WTC11 (cell line): ENCODE results near the gene MLPH. TPM values are rescaled to one million over a fixed set of nuclear protein-coding genes. Genes with fewer than 3 reads are reported as not detected.

Experiments
- ATAC-seq: fragments of 200-7000 bp; cut with Tn5 transposase; 2 replicates; pipeline ENCODE4 v1.10.0; 2021; ENCODE audit warnings: mild to moderate bottlenecking, moderate library complexity
- CTCF ChIA-PET: fragments of 300-600 bp; sonication (Branson Sonifier 250); formaldehyde crosslinking; loops from one replicate; lab custom pipeline; 2021; ENCODE audit warnings: antibody characterized with exemption; lab: Charles Lee
- POLR2A ChIA-PET: fragments of 350-600 bp; sonication (Branson Sonifier 250); formaldehyde crosslinking; loops from one replicate; lab custom pipeline; 2021; ENCODE audit warnings: antibody characterized with exemption; lab: Charles Lee
- DNase-seq: peaks from one replicate; pipeline ENCODE4 v3.0.0; 2021; ENCODE audit warnings: low spot score
- H3K27ac Mint-ChIP-seq: 2 replicates; pipeline ENCODE4 v1.8.0; 2021; ENCODE audit warnings: mixed read lengths
- H3K27me3 Mint-ChIP-seq: 2 replicates; pipeline ENCODE4 v1.8.0; 2021; ENCODE audit warnings: low read depth, mild to moderate bottlenecking, moderate library complexity, mixed read lengths
- H3K36me3 Mint-ChIP-seq: 2 replicates; pipeline ENCODE4 v1.8.0; 2021; ENCODE audit warnings: mixed read lengths
- H3K4me1 Mint-ChIP-seq: 2 replicates; pipeline ENCODE4 v1.8.0; 2022; ENCODE audit warnings: mixed read lengths
- H3K4me3 Mint-ChIP-seq: 2 replicates; pipeline ENCODE4 v1.8.0; 2021; ENCODE audit warnings: mild to moderate bottlenecking, moderate library complexity, mixed read lengths
- H3K9me3 Mint-ChIP-seq: 2 replicates; pipeline ENCODE4 v1.8.0; 2021; ENCODE audit warnings: mixed read lengths
- ARID4B ChIP-seq: sonication (generic); formaldehyde crosslinking; IDR thresholded peaks from 2 replicates; pipeline ENCODE4 v1.8.0; 2023; ENCODE audit warnings: missing genetic modification reagents, mild to moderate bottlenecking, borderline replicate concordance
- ATF2 ChIP-seq: sonication (generic); formaldehyde crosslinking; IDR thresholded peaks from 2 replicates; pipeline ENCODE4 v1.8.1; 2022; ENCODE audit warnings: low read depth, missing genetic modification reagents, borderline replicate concordance
- ELF4 ChIP-seq: sonication (generic); formaldehyde crosslinking; IDR thresholded peaks from 2 replicates; pipeline ENCODE4 v1.8.1; 2022; ENCODE audit warnings: low read depth, mild to moderate bottlenecking, moderate library complexity, missing genetic modification reagents
- EMX1 ChIP-seq: fragments of 250-450 bp; sonication (Bioruptor Pico); IDR thresholded peaks from 2 replicates; pipeline ENCODE4 v1.8.0; 2021; ENCODE audit warnings: mild to moderate bottlenecking
- ERG ChIP-seq: fragments of 250-450 bp; sonication (Bioruptor Pico); IDR thresholded peaks from 2 replicates; pipeline ENCODE4 v1.8.0; 2021; ENCODE audit warnings: mild to moderate bottlenecking
- FOXK1 ChIP-seq: sonication (generic); formaldehyde crosslinking; IDR thresholded peaks from 2 replicates; pipeline ENCODE4 v1.8.0; 2022; ENCODE audit warnings: mild to moderate bottlenecking, moderate library complexity, missing genetic modification reagents
- IRF2 ChIP-seq: sonication (generic); formaldehyde crosslinking; IDR thresholded peaks from 2 replicates; pipeline ENCODE4 v1.8.0; 2022; ENCODE audit warnings: low read depth, missing genetic modification reagents, borderline replicate concordance
- MYBL2 ChIP-seq: sonication (generic); formaldehyde crosslinking; IDR thresholded peaks from 2 replicates; pipeline ENCODE4 v1.8.1; 2023; ENCODE audit warnings: mild to moderate bottlenecking, moderate library complexity, missing genetic modification reagents
- NFATC4 ChIP-seq: fragments of 250-450 bp; sonication (Bioruptor Pico); IDR thresholded peaks from 2 replicates; pipeline ENCODE4 v1.9.0; 2021; ENCODE audit warnings: mild to moderate bottlenecking
- PRRX2 ChIP-seq: fragments of 250-450 bp; sonication (Bioruptor Pico); IDR thresholded peaks from 2 replicates; pipeline ENCODE4 v1.8.0; 2021; ENCODE audit warnings: mild to moderate bottlenecking
- TEAD1 ChIP-seq: sonication (generic); formaldehyde crosslinking; IDR thresholded peaks from 2 replicates; pipeline ENCODE4 v1.8.0; 2022; ENCODE audit warnings: mild to moderate bottlenecking, missing genetic modification reagents
- ZNF232 ChIP-seq: sonication (generic); formaldehyde crosslinking; IDR thresholded peaks from 2 replicates; pipeline ENCODE4 v1.8.0; 2022; ENCODE audit warnings: mild to moderate bottlenecking, missing genetic modification reagents
- ZNF532 ChIP-seq: fragments of 250-450 bp; sonication (Bioruptor Pico); IDR thresholded peaks from 2 replicates; pipeline ENCODE4 v1.9.0; 2021; ENCODE audit warnings: mild to moderate bottlenecking, borderline replicate concordance
- ZSCAN18 ChIP-seq: fragments of 250-450 bp; sonication (Bioruptor Pico); IDR thresholded peaks from 2 replicates; pipeline ENCODE4 v2.1.2; 2022; ENCODE audit warnings: mild to moderate bottlenecking, moderate library complexity
- total RNA-seq: library from RNA; stranded (reverse); gene quantifications from 3 replicates; pipeline ENCODE4 v1.2.3, GENCODE V29; 2021

MLPH gene
- total RNA-seq, 1 experiment from 2014 or later, result 10.3 TPM

GRCh38 chr2:237535385-237536082 lies 48.5 kb downstream of the MLPH start (continued):
- no peak for TF ChIP-seq ZNF532 (CRISPR knock-in tag)
- no peak for TF ChIP-seq ELF4

GRCh38 chr2:237536083-237536415 lies 49.0 kb downstream of the MLPH start:
- H3K27ac Mint-ChIP-seq, result no peak overlapping the region
- no peak overlapping the region for H3K4me3 Mint-ChIP-seq
- H3K27me3 Mint-ChIP-seq, result peaks cover 3% of the 10 kb centered on the region
- POLR2A ChIA-PET, result no interaction called here
- no peaks in the 10 kb centered on the region for H3K36me3 Mint-ChIP-seq
- H3K4me1 Mint-ChIP-seq, result peaks cover 20% of the 10 kb centered on the region
- no peak for ATAC-seq
- H3K9me3 Mint-ChIP-seq, result no peaks in the 10 kb centered on the region
- TF ChIP-seq PRRX2 (CRISPR knock-in tag) (no peak), FOXK1 (CRISPR knock-in tag) (no peak)
- TF ChIP-seq, all 79 proteins: peak for 0
- CTCF ChIA-PET, result interaction anchor here (2.0 kb wide), 1 partner anchor 36 kb away, joined by 6 read pairs; no protein-coding TSS in a partner anchor
- no peak for DNase-seq

GRCh38 chr2:237536617-237537016 lies 49.6 kb downstream of the MLPH start:
- Mint-ChIP-seq H3K27ac (no peak overlapping the region), H3K36me3 (peaks cover 1% of the 10 kb centered on the region; the same call in 1 of the 2 replicates), H3K27me3 (peaks cover 3% of the 10 kb centered on the region), H3K4me1 (peaks cover 20% of the 10 kb centered on the region), H3K4me3 (no peak overlapping the region), H3K9me3 (no peaks in the 10 kb centered on the region)
- ATAC-seq, result no peak
- CTCF ChIA-PET, result interaction anchor here (1.0 to 2.0 kb wide), 2 partner anchors 35 to 65 kb away, joined by 3 to 6 read pairs; no protein-coding TSS in a partner anchor
- no peak for DNase-seq
- no peak for TF ChIP-seq ZNF232 (CRISPR knock-in tag)
- no peak for TF ChIP-seq ZNF532 (CRISPR knock-in tag)
- TF ChIP-seq ERG (CRISPR knock-in tag), result no peak
- TF ChIP-seq MYBL2 (CRISPR knock-in tag), result no peak
- no peak for TF ChIP-seq EMX1
- TF ChIP-seq ZSCAN18 (CRISPR knock-in tag), result no peak
- TF ChIP-seq NFATC4 (CRISPR knock-in tag), result no peak
- no peak for TF ChIP-seq TEAD1 (CRISPR knock-in tag)
- TF ChIP-seq ARID4B (CRISPR knock-in tag), result no peak
- no peak for TF ChIP-seq ATF2 (CRISPR knock-in tag)
- TF ChIP-seq IRF2 (CRISPR knock-in tag), result no peak
- POLR2A ChIA-PET, result no interaction called here
